PC-9 (cell line): ENCODE measurements around the gene TEAD3. TPM values are rescaled to one million over a fixed set of nuclear protein-coding genes. Genes with fewer than 3 reads are reported as not detected.

Experiments
- BruUV-seq: library from RNA; stranded (reverse); fragments of 400-500 nt; replicated peaks from 2 replicates; lab custom pipeline; 2021; lab: Mats Ljungman, UMichigan
- CTCF ChIA-PET: fragments of 300-600 bp; sonication (Branson Sonifier 250); formaldehyde crosslinking; loops from one replicate; lab custom pipeline; 2022; ENCODE audit warnings: antibody characterized with exemption; lab: Charles Lee
- POLR2A ChIA-PET: fragments of 300-600 bp; sonication (Branson Sonifier 250); formaldehyde crosslinking; loops from one replicate; lab custom pipeline; 2022; ENCODE audit warnings: antibody characterized with exemption; ENCODE audit not compliant: unreplicated experiment; lab: Charles Lee
- DNase-seq, 2 experiments: peaks; one replicate each; pipeline versions ENCODE4 v3.0.0 to v3.0.0-alpha.2; 2015 to 2022; ENCODE audit warnings: mixed read lengths in 1 of 2
- H2AFZ ChIP-seq: fragments of 200-600 bp; sonication (generic); 2 replicates; pipeline ENCODE4 v1.8.1; 2017; ENCODE audit warnings: antibody characterized with exemption
- H3F3A ChIP-seq: fragments of 200-600 bp; sonication (generic); 2 replicates; pipeline ENCODE4 v1.8.1; 2017; ENCODE audit warnings: antibody characterized with exemption, mild to moderate bottlenecking, low read depth; ENCODE audit not compliant: insufficient read depth
- H3K27ac ChIP-seq: fragments of 200-600 bp; sonication (generic); 2 replicates; pipeline ENCODE4 v1.6.1; 2016; ENCODE audit warnings: mixed run types
- H3K27me3 ChIP-seq: fragments of 200-600 bp; sonication (generic); 2 replicates; pipeline ENCODE4 v1.6.1; 2016; ENCODE audit warnings: low read depth, mixed run types; ENCODE audit not compliant: insufficient read depth
- H3K36me3 ChIP-seq: fragments of 200-600 bp; sonication (generic); 2 replicates; pipeline ENCODE4 v1.6.1; 2016; ENCODE audit warnings: low read depth, mixed run types
- H3K4me1 ChIP-seq: fragments of 200-600 bp; sonication (generic); replicated peaks from 2 replicates; pipeline ENCODE4 v1.6.1; 2016; ENCODE audit warnings: mixed run types; ENCODE audit not compliant: insufficient read depth
- H3K4me2 ChIP-seq: fragments of 200-600 bp; sonication (generic); 2 replicates; pipeline ENCODE4 v1.6.1; 2017; ENCODE audit warnings: mixed run types
- H3K4me3 ChIP-seq: fragments of 200-600 bp; sonication (generic); 2 replicates; pipeline ENCODE4 v1.6.1; 2016; ENCODE audit warnings: mixed run types
- H3K79me2 ChIP-seq: fragments of 200-600 bp; sonication (generic); 2 replicates; pipeline ENCODE4 v1.6.1; 2017; ENCODE audit warnings: low read depth, mixed run types
- H3K9me2 ChIP-seq: fragments of 200-600 bp; sonication (generic); 2 replicates; pipeline ENCODE4 v1.8.1; 2017; ENCODE audit warnings: mild to moderate bottlenecking; ENCODE audit not compliant: insufficient read depth
- H3K9me3 ChIP-seq: fragments of 200-600 bp; sonication (generic); 2 replicates; pipeline ENCODE4 v1.8.1; 2016; ENCODE audit warnings: low read depth; ENCODE audit not compliant: insufficient read depth
- H4K20me1 ChIP-seq: fragments of 200-600 bp; sonication (generic); 2 replicates; pipeline ENCODE4 v1.8.1; 2017; ENCODE audit not compliant: insufficient read depth
- EZH2 ChIP-seq: fragments of 200-600 bp; sonication (generic); IDR thresholded peaks from 2 replicates; pipeline ENCODE4 v1.8.0; 2017; ENCODE audit warnings: antibody characterized with exemption, low read depth
- intact Hi-C: fragments of 100-400 bp; cut with micrococcal nuclease; formaldehyde crosslinking; loops from one replicate; pipeline ENCODE4 v1.10.0; 2022; ENCODE audit not compliant: unreplicated experiment
- total RNA-seq: library from RNA; stranded (reverse); gene quantifications from 2 replicates; pipeline ENCODE4 v1.2.3, GENCODE V29; 2021
- TF ChIP-seq, protein P1 (sequence below): fragments of 200-600 bp; sonication (generic); conservative IDR thresholded peaks from 2 replicates; pipeline ENCODE4 v1.6.1; 2017; ENCODE audit warnings: mixed run types, antibody characterized with exemption, mild to moderate bottlenecking, moderate library complexity

Gene TEAD3
- total RNA-seq, 1 experiment from 2014 or later, result 40.1 TPM

DNA sequence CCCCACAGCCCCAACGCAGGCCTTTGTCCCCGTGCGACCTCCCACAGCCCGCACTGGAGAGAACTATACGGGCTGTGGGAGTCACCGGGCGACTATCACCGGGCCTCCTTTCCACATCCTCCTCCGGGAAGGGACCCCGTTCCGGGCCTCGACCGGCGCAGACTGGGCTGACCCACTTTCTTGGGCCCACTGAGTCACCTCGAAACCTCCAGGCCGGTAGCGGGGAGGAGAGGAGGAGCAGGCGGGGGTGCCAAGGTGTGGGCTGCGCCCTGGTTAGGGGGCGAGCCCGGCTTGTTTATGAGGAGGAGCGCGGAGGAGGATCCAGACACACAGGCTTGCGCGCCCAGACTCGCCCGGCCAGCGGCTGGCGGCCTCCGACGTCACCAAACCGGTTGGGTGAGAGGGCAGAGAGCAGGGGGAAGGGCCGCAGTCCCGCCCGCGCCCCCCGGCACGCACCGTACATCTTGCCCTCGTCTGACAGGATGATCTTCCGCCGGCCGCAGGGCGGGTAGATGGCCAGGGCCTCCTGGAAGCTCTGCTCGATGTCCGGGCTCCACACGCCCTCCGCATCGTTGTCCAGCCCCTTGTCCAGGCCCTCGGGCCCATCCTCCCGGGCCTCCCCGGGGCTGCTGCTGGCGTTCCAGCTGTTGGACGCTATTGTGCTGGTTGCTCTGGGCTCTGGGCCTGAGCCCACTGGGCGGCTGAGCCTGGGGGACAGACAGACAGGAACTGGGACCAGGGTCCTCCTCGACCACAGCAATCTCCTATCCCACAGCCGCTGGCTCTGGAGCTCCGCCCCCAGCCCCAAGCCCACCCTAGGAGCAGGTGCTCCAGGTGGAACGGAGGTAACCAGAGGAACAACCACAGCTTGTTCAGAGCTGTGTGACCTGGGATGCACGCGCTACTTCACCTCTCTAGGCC lies 10.6 kb downstream of the TEAD3 start:
- BruUV-seq, result TSS peak; percentile 92
- Histone ChIP-seq H3K27me3 (no peaks in the 10 kb centered on the region), H3F3A (peaks cover 45% of the 10 kb centered on the region), H3K79me2 (peaks cover 37% of the 10 kb centered on the region), H3K27ac (peak overlapping the region; percentile 99), H3K4me1 (peaks cover 62% of the 10 kb centered on the region), H3K36me3 (no peaks in the 10 kb centered on the region), H3K9me3 (no peaks in the 10 kb centered on the region), H2AFZ (0 out of 2 replicates have a peak overlapping the region, but pooled peaks have one; percentile 18), H4K20me1 (no peaks in the 10 kb centered on the region), H3K4me3 (peak overlapping the region; percentile 58), H3K9me2 (no peaks in the 10 kb centered on the region), H3K4me2 (peak overlapping the region; percentile 98)
- intact Hi-C loops, result no loop called here
- peak; percentile 78 to 94 for DNase-seq
- ChIA-PET POLR2A (interaction anchor here (0.6 to 0.7 kb wide), 4 partner anchors 15 to 1063 kb away, joined by 3 to 4 read pairs (median 4); no protein-coding TSS in a partner anchor), CTCF (no interaction called here)
- TF ChIP-seq, protein P1, sequence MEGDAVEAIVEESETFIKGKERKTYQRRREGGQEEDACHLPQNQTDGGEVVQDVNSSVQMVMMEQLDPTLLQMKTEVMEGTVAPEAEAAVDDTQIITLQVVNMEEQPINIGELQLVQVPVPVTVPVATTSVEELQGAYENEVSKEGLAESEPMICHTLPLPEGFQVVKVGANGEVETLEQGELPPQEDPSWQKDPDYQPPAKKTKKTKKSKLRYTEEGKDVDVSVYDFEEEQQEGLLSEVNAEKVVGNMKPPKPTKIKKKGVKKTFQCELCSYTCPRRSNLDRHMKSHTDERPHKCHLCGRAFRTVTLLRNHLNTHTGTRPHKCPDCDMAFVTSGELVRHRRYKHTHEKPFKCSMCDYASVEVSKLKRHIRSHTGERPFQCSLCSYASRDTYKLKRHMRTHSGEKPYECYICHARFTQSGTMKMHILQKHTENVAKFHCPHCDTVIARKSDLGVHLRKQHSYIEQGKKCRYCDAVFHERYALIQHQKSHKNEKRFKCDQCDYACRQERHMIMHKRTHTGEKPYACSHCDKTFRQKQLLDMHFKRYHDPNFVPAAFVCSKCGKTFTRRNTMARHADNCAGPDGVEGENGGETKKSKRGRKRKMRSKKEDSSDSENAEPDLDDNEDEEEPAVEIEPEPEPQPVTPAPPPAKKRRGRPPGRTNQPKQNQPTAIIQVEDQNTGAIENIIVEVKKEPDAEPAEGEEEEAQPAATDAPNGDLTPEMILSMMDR, result no peak
- TF ChIP-seq EZH2, result no peak

DNA sequence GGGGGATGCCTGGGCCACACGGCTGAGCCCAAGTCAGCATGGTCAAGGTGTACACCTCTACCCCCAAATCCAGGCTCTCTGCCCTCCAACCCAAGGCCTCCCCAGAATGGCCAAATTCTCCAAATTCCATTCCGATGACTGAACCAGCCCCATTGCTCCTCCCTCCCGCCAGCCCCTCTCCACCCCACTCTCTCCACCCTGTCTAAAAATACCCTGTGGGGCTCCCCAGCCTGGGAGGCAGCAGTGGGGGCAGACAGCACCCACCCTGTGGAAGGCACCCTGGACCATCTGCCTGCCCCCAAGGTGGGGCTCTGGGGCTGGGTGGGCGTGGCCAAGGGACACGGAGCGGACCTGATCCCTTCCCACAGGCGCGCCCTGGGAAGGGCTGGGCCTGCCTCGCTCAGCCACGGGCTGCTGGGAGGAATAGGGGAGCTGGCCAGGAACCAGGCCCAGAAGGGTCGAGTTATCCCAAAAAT lies 11.4 kb downstream of the TEAD3 start:
- Histone ChIP-seq H3K4me2 (peak overlapping the region; percentile 98), H2AFZ (peak overlapping the region; percentile 46; the same call in 1 of the 2 replicates)
- peak; percentile 79 to 91 for DNase-seq

More for the DNA sequence above, 11.4 kb downstream of the TEAD3 start:
- TF ChIP-seq, protein P1, result no peak
- no peak for TF ChIP-seq EZH2
- Histone ChIP-seq H3K4me3 (peak overlapping the region; percentile 58), H3K79me2 (peaks cover 28% of the 10 kb centered on the region), H4K20me1 (no peaks in the 10 kb centered on the region), H3F3A (peaks cover 45% of the 10 kb centered on the region), H3K27me3 (no peaks in the 10 kb centered on the region), H3K27ac (peak overlapping the region; percentile 99), H3K9me2 (no peaks in the 10 kb centered on the region), H3K36me3 (no peaks in the 10 kb centered on the region), H3K9me3 (no peaks in the 10 kb centered on the region), H3K4me1 (peaks cover 55% of the 10 kb centered on the region)
- ChIA-PET CTCF (no interaction called here), POLR2A (interaction anchor here (0.5 to 0.7 kb wide), 3 partner anchors 14 to 1060 kb away, joined by 3 to 7 read pairs (median 3); no protein-coding TSS in a partner anchor)
- intact Hi-C loops, result loop anchor here (1.0 to 2.0 kb wide), 3 partner anchors 12 to 94 kb away; partner anchors contain the start of genes RPL10A and TEAD3
- no TSS peak for BruUV-seq
